Amniotic epithelial cell (primary cell): Measurements from ENCODE around the gene NSUN2.
"Not testable (repeated sequence)": the region's sequence is repeated elsewhere in the genome, so short reads cannot be mapped to it uniquely, and the experiment has no call there.

Source experiments
- DNase-seq: peaks from one replicate; pipeline ENCODE4 v3.0.0-alpha.2; 2010; ENCODE audit warnings: low read depth

NSUN2 gene

DNA sequence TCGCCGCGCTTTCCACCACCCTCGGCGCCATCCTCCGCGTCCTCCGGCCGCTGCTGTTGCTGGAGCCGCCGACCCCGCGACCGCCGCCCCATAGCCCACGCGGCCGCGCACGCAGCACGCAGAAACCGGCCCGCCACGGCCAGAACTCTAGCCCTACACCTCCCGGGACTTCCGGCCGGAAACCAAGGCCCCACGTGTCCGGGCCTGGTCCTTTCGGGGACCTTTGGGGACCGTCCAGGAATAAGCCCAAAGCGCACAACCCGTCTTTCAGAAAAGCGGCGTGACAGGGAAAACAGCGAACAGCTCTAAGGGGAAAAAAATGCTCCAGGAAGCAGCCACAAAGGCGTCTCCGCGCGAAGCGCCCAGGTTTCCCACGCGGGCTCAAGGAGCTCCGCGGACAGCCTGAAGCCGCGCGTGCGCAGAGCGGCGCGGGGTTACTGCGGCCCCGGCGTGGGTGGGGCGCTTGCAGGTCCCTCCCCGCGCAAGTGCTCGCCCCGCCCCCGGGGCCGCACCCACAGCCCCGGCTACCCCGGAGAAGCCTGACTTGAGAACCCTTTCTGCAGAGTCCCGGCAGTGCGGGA lies at the start of gene NSUN2, which contains the start of gene SRD5A1:
Gene NSUN2, minus strand, starts transcription at position 157 of the 581 bp plus-strand sequence. Its CDS starts 65 bp downstream, at position 92.
Gene SRD5A1, plus strand, starts transcription at position 553 of the 581 bp plus-strand sequence. CDS start 137 bp downstream, outside the sequence.
- DNase-seq, result peak; percentile 83

DNA sequence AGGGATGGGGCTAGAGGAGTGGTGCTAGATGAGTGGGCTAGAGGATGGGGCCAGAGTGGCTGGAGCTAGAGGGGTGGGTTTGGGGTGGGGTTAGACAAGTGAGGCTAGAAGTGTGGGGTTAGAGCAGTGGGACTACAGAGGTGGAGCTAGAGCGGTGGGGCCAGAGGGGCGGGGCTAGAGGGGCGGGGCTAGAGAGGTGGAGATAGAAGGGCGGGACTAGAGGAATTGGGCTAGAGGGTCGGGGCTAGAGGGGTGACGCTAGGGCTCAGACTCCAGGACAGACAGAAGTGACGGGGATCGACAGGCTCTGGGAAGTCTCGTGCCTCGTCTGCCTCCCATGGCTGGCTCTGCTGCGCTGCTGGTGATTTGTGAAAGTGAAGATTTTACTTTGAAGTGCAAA lies 49.4 kb upstream of the NSUN2 start:
- no peak for DNase-seq

DNA sequence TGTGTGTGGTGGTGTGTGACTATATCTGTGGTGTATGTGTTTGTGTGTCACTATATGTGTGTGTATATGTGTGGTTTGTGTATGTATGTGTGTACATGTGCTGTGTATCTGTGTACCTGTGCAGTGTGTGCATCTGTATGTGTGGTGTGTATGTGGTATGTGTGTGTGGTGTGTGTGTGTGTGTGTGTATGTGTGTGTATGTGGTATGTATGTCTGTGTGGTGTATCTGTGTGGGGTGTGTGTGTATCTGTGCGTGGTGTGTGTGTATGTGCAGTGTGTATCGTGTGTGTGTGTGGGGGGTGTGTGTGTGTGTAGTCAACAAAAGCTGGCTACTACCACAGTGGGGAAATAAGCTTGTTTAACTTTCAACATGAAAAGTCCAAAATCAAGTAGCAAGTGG lies 48.8 kb upstream of the NSUN2 start:
- no peak for DNase-seq

DNA sequence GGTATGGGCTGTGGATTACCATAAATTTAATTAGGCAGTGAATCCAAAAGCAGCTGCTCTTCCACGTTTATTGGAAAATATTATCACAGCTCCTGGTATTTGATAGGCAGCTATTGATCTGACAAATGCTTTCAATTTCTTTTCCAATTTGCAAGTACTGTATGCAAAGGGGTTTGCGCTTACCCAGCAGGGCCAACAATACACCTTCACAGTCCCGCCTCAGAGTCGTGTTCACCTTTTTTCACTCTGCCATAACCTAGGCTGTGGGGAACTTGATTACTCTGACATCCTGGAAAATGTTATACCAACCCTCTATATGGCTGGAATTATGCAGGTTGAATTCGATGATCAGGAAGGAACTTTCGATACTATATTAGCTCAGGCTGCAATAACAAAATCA lies 48.1 kb upstream of the NSUN2 start:
- DNase-seq, result no peak

DNA sequence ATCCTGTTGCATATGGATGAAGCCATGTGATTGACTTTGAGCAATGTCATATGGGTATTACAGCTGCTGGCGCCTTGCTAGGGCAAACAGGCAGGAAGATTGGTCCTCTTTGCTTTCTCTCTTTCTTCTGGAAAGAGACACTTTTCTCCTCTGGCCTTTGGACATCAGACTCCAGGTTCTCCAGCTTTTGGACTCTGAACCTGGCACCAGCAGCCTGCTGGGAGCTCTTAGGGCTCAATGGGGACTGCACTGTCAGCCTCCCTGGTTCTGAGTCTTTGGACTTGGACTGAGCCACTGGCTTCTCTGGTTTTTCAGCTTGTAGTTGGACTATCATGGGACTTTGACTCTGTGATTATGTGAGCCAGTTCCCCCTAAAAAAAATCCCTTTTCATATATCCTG lies 45.5 kb upstream of the NSUN2 start:
- DNase-seq, result no peak

DNA sequence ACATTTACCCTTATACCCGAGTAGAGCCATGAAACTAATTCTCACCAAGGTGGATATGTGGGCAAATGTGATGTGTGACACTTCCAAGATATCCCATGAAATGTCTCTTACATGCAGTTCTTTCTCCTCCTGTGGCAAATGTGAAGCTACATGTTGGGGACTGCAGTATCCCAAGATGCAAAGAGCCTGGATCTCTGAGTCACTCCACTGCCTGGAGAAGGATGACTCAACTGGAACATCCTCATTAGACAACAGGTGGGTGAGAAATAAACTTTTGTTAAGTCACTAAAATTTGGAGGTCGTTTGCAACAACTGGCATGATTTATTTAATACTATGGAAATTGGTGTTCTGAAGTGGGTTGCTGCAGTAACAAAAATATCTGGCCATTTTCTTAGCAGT lies 43.9 kb upstream of the NSUN2 start:
- DNase-seq, result no peak

DNA sequence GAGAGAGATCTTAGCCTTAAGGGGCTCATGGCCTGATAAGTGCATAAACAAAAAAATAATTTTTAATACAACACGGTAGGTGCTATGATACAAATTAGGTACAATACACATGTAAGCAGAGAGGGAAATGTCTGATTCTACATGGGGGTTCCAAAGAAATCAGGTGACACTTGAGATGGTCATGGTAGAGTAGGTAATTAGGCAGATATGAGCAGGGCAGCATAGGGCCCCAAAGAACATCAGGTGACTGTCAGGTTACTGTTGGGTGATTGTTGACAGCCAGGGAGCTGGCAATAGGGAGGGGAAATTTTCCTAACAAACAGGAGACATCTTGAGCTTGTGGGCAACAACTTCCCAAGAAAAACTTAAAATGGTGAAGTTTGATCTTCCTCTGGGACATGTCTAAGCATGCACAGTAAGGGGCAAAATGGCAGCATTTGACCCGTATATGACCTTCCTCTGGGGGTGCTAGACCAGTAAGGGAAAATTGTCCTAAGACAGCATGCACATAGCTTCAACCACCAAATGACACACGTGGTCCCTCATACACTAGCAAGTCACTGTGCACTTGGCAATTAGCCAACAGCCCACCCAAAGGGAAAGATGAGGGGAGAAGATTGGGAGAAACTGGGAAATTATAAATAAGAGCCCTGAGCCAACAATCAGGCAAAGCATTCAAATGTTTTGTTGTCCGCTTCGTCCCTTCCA lies 43.1 kb upstream of the NSUN2 start:
- no peak for DNase-seq

DNA sequence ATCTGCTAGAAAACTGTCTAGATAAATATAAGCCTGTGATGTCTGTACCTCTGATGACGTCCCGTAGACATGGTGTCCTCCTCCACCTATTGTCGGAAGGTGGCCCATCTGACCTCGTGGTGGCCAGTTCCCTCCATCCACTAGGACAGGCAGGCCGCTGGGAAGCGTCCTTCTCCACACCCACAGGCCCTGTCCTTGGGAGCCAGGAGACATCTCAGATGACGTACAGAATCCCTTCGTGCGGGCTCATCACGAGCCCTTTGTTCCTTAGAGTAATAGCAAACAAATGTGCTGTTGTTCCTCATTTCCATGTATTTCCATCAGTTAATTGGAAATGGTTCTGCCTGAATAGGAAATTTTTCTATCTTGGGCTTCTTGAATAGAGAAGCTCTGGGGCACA lies 42.0 kb upstream of the NSUN2 start:
- no peak for DNase-seq

DNA sequence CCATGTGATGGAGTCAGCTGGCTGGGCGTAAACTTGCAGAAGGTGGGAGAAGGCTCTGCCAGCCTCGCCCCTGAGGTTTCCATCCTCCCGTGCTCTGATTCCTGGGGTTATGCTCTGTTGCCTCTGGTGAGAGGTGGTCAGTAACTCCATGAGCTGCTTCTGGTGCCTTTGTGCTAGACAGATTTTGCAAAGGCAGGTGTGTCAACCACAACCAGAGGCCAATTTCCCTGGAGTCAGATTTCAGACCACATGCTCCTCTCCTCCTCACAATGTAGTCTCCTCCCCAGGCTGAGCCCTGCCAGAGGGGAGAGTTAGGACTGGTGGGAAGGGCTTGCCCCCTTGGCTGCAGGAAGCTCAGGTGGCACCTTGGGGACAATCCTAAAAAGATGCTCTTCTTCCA lies 41.6 kb upstream of the NSUN2 start:
- DNase-seq, result no peak

DNA sequence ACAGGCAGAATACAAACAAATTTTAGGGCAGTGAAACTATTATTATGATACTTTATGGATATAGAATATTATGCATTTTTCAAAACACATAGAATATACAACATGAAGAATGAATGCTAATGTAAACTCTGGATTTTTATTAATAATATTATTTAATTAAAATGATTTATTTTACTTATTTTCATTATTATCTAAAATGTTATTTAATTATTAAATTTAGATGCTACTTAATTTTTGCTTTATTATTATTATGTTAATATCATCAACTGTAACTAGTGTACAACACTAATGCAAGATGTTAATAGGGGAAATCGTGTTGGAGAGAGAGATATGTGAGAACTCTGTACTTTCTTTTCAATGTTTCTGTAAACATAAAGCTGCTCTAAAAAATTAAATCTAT lies 41.1 kb upstream of the NSUN2 start:
- DNase-seq, result no peak

DNA sequence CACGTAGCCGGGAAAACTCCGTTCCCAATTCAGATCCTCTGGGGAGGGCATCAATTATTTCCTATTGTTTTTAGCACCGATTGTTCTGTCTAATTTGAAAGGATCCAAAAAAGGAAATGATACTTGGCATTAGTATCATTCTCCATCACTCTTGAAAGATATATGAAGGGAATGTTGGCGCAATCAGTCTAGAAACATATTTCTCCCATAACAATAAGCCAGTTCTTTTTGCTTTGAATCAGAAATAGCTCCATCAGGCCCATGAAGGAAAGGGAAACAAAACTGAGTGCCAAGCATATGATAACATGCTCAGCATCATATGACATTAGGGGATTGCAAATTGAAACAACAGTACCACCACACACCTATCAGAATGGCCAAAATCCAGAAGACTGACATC lies 40.2 kb upstream of the NSUN2 start:
- DNase-seq, result no peak

DNA sequence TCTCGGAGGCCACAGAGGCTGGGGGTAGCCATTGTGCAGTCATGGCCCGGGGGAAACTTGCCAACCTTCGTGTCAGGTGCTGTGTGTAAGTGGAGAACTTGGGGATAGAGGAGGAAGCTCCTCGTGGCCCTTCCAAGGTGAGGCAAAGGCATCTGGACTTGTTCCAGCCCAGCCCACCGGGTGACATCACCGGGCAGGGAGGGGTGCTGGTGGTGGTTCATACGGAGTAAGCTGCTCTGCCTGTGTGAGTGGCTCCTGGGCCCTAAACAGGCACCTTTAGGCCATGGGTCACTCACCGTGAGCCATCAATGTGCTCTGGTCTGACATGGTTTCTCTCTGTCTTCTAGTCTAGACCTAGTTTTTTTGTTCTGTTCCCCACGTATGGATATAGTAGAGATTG lies 35.9 kb upstream of the NSUN2 start:
- not testable (repeated sequence) for DNase-seq

DNA sequence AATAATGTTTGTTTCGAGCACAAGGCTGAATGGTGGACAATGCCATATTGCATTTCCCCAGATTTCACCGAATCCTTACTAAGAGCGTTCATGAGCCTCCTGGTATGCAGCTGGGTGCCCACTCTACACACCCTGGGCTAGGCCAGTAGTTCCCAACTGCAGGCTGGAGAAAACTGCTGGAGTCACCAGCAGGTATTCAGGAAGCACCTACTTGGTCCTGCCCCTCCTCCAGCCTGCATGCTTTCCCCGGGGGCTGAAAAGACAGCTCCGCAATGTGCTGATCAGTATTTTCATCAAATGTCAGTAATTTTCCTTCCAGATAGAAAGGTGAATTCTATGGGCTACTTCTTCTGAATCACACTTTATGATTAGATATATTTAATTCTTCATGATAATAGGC lies 34.8 kb upstream of the NSUN2 start:
- no peak for DNase-seq

DNA sequence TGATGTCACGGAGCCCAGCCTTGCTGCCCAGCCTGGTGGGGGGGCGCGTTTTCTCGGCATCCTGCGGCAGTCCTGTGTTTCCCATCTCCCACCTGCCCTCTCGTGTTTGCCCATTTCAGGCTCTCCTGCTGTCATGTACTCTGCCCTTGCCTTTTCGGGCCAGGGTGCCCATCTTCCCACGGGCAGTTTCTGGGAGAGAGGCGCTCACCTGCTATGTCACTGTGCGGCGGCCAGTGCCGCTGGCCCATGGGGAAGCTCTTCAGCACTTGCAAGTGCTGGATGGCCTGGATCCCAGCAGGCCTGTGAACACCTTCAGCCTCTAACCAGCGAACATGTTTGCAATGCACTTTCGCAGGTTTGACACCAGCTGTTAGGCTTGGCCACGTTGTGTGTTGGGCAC lies 33.9 kb upstream of the NSUN2 start:
- no peak for DNase-seq

DNA sequence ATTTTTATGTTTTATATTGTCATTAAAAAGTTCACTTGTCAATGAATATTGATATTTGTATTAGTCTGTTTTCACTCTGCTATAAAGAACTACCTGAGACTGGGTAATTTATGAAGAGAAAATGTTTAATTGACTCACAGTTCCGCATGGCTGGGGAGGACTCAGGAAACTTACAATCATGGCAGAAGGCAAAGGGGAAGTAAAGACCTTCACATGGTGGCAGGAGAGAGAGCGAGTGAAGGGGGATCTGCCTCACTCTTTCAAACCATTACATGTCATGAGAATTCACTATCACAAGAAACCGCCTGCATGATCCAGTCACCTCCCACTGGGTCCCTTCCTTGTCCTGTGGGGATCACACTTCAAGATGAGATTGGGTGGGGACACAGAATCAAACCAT lies 27.8 kb upstream of the NSUN2 start:
- no peak for DNase-seq

DNA sequence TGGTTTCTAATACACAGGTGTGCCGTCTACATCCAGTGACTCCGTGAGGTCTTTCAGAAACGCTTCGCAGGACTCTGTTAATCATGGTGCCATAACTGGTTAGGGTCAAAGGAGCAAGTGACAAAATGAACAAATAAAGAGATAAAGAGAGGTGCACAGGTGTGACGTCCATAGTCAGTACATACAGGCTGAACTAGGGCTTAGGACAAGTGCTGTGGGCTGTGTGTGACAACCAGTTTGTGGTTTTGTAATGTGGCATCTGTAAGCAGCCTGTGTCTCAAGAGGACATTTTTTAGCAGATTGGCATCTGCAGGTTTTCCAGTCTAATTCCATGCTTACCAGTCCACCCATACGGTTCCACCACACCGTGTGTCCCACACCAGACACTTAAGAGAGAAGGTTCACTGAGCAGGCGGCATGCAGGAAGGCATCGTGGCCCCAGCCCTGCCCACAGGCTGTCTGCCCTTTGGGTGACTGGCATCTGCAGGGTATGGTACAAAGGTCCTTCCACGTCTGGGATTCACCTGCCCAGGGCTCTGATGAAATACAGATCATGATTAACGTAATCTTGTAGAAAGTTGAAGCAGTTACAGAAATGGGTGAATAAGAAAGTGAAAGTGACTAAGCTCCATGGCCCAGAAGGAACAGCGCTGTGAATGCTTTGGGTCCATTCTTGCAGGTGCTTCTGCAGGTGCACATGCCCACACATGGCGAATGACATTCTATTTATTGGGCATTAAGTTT lies 27.3 kb upstream of the NSUN2 start:
- no peak for DNase-seq

DNA sequence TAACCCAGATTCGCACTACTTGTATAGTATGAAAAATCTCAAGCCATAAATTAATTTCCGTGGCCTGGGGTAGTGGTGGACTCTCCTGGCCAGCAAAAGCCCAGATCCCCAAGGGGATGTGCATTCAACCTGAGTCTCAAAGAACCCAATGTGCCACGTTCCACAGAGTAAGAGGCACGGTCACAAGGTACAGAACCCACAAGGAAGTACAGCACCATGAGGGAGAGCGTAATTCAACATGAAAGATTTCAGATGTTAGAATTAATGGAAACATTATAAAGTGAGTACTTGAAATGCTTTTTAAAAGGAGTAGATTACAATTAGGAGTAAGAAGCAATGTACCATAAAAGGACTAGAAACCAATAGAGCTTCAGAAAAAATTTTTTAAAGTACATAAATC lies 23.8 kb upstream of the NSUN2 start:
- peak; percentile 9 for DNase-seq

DNA sequence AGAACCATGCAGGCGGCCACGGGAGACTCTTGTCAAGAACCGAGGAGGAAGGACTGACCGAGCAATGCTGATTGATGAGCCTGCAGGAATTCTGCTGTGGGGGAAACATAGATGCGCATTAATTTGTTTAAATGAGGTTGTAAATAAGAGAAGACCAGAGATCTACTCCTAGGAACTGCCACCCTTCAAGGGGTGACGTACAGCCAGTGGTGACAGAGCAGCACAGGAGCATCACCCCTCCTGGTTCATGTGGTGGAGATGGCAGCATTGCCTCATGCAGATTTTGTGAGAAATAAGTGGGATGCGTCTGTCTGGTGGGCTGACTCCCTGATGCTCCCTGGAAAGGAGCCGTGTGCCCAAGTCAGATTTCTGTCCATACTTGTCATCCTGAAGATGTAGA lies 22.6 kb upstream of the NSUN2 start:
- no peak for DNase-seq

DNA sequence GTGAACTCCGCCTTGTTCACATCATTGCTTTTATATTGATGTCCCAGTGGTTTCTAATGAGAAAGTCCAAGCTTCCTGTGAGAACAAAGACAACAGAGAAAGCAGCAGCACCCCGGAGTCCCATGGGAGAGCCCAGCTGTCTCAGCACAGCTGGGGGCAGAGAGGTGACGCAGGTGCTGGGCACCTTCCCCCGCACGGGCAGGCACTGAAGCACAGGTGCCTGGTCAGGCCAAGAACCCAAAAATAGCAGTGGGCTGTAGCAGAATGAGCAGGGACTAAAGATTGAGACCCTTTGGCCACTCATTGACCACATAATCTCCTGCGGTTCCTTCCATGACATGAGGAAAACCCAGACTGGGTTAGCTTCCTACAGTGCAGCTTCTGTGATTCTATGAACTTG lies 19.2 kb upstream of the NSUN2 start:
- no peak for DNase-seq

DNA sequence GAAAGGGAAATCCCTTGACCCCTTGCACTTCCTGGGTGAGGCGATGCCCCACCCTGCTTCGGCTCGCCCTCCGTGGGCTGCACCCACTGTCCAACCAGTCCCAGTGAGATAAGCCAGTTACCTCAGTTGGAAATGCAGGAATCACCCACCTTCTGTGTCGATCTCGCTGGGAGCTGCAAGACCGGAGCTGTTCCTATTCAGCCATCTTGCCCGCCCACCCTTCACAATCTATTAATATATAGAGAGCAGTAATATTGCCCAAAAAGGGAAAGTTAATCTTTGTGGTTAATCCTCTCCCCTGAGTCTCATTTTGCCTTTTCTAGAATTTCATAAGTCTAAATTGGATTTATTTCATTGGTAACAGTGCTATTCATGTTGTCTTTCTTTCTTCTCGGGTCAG lies 16.8 kb upstream of the NSUN2 start:
- DNase-seq, result no peak

DNA sequence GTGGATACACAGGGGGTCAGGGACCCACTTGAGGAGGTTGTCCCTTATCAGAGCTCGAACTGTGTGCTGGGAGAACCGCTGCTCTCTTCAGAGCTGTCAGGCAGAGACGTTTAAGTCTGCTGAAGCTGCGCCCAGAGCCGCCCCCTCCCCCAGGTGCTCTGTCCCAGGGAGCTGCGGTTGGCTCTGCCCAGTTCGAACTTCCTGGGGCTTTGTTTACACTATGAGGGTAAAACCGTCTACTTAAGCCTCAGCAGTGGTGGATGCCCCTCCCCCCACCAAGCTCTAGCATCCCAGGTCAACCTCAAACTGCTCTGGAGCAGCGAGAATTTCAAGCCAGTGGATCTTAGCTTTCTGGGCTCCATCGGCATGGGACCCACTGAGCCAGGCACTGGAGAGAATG lies 16.3 kb upstream of the NSUN2 start:
- peak; percentile 25 for DNase-seq

DNA sequence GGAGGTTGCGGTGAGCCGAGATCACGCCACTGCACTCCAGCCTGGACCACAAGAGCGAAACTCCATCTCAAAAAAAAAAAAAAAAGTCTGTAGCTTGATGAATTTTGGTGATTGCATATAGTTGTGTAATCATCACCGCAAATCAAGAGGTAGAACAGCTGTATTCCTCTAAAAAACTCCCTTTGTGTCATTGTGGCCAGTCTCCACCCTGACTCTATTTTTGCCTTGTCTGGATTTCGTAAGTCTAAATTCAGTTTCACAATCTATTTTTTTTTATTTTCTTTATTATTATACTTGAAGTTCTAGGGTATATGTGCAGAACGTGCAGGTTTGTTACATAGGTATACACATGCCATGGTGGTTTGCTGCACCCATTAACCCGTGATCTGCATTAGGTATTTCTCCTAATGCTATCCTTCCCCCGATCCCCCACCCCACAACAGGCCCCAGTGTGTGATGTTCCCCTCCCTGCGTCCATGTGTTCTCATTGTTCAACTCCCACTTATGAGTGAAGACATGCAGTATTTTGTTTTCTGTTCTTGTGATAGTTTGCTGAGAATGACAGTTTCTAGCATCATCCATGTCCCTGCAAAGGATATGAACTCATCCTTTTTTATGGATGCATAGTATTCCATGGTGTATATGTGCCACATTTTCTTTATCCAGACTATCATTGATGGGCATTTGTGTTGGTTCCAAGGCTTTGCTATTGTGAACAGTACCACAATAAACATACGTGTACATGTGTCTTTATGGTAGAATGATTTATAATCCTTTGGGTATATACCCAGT lies 12.9 kb upstream of the NSUN2 start:
- peak; percentile 36 for DNase-seq
